ENCODE measurements around the gene FAR2.

DNA sequence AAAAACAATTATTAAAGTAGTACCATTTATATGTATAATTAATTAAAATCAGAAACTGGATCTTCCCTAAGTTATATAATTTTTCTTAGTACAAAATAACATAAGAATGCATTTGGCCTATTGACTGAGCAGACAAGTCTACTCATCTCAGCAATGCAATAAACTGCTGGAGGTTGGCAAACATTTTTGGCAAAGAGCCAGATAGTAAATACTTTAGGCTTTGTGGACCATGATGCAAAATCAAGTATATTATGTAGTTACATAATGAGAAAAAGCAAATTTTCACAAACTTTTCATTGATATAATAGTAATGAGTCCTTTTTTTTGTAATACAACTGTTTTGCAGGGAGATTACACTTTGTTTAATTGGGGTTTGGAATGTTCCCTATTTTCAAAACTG is 201.0 kb downstream of the FAR2 start:
- TF ChIP-seq, protein P1, sequence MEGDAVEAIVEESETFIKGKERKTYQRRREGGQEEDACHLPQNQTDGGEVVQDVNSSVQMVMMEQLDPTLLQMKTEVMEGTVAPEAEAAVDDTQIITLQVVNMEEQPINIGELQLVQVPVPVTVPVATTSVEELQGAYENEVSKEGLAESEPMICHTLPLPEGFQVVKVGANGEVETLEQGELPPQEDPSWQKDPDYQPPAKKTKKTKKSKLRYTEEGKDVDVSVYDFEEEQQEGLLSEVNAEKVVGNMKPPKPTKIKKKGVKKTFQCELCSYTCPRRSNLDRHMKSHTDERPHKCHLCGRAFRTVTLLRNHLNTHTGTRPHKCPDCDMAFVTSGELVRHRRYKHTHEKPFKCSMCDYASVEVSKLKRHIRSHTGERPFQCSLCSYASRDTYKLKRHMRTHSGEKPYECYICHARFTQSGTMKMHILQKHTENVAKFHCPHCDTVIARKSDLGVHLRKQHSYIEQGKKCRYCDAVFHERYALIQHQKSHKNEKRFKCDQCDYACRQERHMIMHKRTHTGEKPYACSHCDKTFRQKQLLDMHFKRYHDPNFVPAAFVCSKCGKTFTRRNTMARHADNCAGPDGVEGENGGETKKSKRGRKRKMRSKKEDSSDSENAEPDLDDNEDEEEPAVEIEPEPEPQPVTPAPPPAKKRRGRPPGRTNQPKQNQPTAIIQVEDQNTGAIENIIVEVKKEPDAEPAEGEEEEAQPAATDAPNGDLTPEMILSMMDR (IDR thresholded peaks at IDR 0.05): no peak
- no peak for TF ChIP-seq POLR2A (IDR thresholded peaks at IDR 0.05)
